ENCODE data around the gene PRKCE. TPM values are rescaled to one million over a fixed set of nuclear protein-coding genes. Genes with fewer than 3 reads are reported as not detected.

The PRKCE gene
- total RNA-seq, 1 donor: 12.5 TPM

DNA sequence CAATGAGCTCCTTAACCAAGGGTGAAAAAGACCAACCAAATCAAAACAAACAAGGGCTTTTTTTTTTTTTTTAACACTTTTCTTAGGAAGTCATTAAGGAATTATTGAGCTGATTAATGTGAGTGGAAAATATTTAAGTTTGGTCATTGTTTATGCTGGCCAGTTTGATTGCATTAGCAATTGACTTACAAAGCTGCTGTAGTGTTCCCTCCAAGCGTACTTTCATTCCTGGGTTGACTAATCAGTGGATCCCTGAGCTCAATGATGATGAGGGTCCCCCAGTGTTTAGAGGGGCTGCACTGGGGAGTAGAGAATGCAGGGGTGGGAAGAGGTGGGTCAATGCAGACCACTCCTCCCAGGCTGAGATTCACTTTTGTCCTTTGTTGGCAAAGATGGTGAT lies 119.3 kb downstream of the PRKCE start:
- TF ChIP-seq, protein P1, sequence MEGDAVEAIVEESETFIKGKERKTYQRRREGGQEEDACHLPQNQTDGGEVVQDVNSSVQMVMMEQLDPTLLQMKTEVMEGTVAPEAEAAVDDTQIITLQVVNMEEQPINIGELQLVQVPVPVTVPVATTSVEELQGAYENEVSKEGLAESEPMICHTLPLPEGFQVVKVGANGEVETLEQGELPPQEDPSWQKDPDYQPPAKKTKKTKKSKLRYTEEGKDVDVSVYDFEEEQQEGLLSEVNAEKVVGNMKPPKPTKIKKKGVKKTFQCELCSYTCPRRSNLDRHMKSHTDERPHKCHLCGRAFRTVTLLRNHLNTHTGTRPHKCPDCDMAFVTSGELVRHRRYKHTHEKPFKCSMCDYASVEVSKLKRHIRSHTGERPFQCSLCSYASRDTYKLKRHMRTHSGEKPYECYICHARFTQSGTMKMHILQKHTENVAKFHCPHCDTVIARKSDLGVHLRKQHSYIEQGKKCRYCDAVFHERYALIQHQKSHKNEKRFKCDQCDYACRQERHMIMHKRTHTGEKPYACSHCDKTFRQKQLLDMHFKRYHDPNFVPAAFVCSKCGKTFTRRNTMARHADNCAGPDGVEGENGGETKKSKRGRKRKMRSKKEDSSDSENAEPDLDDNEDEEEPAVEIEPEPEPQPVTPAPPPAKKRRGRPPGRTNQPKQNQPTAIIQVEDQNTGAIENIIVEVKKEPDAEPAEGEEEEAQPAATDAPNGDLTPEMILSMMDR (IDR thresholded peaks at IDR 0.05; ENCODE audit: insufficient read depth, low read length): no peak
- peak overlapping the region; percentile 45 for H3K4me3 ChIP-seq (ENCODE audit: low read depth, low read length)
- DNase-seq (ENCODE audit: low read depth): peak; percentile 34

DNA sequence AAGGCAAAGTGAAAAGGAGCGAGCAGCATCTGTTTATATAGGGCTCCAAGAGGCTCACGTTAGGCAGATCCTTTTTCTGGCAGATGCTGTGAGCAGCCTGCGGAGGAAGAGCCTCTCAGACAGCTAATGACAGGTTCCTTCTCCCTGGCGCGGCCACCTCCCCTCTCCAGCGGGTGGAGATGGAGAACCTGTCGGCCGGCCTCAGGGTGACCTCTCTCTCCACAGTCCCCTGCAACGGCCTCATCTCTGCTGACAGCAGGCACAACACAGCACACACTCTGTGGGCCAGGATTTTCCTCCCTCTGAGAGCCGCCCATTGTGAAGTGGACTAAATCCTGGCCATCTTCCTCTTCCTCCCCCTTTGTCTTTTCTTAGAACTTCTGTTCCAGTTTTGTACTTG lies 119.8 kb downstream of the PRKCE start:
- H3K4me3 ChIP-seq (ENCODE audit: low read depth, low read length): peak overlapping the region; percentile 45
- peak; percentile 59 for DNase-seq (ENCODE audit: low read depth)
- TF ChIP-seq, protein P1 (IDR thresholded peaks at IDR 0.05; ENCODE audit: insufficient read depth, low read length): no peak

DNA sequence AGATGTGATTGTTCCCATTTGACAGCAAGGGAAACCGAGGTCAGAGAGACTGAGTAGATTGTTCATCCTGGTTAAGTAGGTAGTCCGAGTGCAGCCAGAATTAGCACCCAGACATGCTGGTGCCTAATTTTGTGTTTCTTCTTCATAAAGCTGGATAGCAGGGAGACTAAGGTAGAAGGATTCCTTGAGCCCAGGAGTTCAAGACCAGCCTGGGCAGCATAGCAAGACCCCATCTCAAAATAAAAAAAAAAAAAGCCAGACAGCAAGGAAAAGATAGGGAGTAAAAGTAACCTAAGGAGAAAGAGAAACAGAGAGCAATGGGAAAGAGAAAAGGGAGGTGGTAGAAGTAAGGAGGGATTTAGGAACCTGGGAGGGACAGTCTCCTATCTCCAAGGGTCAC lies 120.6 kb downstream of the PRKCE start:
- TF ChIP-seq, protein P1 (IDR thresholded peaks at IDR 0.05; ENCODE audit: insufficient read depth, low read length): no peak
- no peak overlapping the region for H3K4me3 ChIP-seq (ENCODE audit: low read depth, low read length)
- DNase-seq (ENCODE audit: low read depth): no peak

DNA sequence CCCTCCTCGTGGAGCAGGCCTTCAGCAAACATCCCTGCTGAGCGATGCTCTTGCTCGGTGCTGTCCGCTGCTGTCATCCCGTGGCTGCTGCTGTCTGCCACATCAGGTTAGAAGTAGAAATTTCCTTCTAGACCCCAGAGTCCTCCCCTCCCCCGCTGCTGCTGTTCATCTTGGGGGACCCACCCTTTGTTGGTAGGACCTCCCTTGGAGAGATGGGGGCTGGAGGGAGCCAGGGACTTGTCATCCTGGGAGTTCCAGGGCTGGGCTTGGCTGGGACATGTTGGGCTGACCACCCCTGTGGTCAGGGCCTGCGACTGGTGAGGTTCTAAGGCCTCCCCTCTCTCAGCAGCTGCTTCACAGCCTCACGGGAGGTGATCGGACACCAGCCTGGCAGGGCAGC lies 122.4 kb downstream of the PRKCE start:
- no peak for DNase-seq (ENCODE audit: low read depth)
- TF ChIP-seq, protein P1 (IDR thresholded peaks at IDR 0.05; ENCODE audit: insufficient read depth, low read length): no peak
- no peak overlapping the region for H3K4me3 ChIP-seq (ENCODE audit: low read depth, low read length)

DNA sequence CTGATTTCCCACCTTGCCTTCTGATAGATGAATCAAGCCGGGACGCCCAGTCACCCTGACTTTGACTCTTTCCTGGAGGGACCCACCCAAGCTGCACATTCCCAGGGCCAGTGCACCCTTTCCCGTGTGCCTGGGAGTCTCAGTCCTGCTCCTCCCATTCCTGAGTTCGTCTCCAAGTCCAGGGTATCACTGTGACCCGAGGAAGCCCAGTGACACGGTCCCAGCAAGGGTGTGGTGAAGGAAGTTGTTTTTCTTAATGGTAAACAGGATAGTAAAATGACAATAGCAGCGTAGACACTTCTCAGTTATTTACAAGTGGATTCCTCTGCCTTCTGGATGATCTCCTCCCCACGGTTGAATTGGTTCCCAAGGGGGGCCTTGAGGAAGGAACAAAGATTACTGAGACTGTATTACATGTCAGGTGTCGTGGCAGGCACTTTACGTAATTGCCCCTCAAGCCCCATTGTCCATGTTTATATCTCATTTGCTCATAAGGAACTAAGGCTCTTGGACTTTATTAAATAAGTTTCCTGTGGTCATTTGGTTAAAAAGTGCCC lies 123.3 kb downstream of the PRKCE start:
- no peak overlapping the region for H3K4me3 ChIP-seq (ENCODE audit: low read depth, low read length)
- DNase-seq (ENCODE audit: low read depth): no peak
- TF ChIP-seq, protein P1 (IDR thresholded peaks at IDR 0.05; ENCODE audit: insufficient read depth, low read length): no peak

DNA sequence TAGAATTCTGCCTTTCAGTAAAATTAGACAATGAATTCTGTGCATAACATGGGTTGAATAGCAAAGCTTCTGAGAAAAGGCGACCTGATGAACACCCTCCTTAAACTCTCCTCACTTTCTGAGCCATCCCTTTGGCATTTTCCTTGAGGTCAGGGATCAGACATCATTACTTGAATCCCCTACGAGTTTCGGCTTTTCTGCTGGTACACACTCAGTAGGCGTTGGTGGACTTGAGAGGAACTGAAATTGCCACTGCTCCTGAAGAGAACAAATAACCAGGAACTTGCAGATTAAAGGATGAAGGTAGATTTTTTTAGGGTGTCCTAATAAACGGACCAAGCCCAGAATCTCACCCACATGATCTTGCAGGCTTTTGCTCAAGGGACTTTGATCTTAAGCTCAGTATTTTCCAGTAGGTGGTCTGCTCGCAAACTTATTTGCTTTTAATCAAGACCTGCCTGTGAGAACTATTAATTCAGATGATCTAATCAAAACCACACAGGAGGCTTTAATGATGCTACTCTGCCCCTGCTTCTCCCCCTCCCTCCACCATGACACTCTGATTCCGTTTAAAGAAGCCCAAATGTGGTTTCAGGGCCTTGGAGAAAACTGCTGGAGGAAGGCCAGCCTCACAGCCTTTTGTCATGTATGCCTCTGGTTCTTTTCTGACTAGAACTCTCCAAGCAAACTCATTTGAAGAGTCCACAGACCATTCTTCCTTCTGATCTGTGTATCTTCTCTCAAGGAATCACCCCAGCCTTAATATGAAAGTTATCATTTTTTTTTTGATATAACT lies 124.9 kb downstream of the PRKCE start:
- TF ChIP-seq, protein P1 (IDR thresholded peaks at IDR 0.05; ENCODE audit: insufficient read depth, low read length): no peak
- H3K4me3 ChIP-seq (ENCODE audit: low read depth, low read length): no peak overlapping the region
- DNase-seq (ENCODE audit: low read depth): peak; percentile 57

Data from fibroblast of the aortic adventitia (primary cell).